Choroid plexus epithelial cell (primary cell): ENCODE data around the gene MYRF.

Experiments used
- DNase-seq: peaks from one replicate; pipeline ENCODE4 v3.0.0-alpha.2; 2010; ENCODE audit warnings: low read depth
- H3K4me3 ChIP-seq: 2 replicates; pipeline ENCODE4 v1.5.1; 2011; ENCODE audit warnings: low read depth, mild to moderate bottlenecking, control low read depth, low read length, moderate library complexity
- TF ChIP-seq, protein P1 (sequence below): conservative IDR thresholded peaks from 2 replicates; pipeline ENCODE4 v1.5.1; 2011; ENCODE audit warnings: low read depth, mild to moderate bottlenecking, control low read depth, inconsistent platforms, low read length, moderate library complexity

MYRF gene

DNA sequence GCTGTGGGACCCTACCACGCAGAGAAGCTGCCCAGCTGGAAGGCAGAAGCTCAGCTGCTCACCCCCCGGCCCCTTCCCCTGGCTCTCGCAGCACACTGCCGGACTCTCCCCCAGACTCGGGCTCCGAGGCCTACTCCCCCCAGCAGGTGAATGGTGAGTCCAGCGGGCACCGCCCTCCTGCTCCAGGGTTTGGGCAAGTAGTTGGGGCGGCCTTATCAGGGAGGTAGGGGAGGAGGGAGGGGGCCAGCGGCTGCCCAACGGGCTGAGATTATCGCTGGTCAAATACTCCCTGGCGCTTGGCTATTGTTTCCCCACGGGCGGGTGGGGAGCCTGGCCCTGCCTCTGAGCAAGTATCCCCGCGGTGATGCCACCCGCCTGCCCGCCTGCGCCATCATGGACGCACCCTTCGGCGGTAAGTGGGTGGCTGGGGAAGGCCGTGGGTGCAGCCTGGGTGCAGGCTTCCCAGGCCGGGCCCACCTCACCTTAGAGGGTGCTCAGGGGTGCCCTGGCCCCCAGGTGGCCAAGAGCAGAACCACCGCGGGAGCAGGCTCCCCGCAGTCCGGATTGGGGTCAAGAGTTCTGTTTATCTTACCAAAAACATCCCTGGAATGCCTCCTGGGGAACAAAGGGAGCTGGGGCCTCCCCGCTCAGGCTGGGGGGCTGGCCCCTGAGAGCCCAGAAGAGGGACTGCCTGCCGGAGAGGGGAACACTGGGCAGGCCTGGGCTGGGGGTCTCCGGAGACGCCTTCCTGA, 16.9 kb downstream of the MYRF start:
- DNase-seq, result peak; percentile 78
- TF ChIP-seq, protein P1, sequence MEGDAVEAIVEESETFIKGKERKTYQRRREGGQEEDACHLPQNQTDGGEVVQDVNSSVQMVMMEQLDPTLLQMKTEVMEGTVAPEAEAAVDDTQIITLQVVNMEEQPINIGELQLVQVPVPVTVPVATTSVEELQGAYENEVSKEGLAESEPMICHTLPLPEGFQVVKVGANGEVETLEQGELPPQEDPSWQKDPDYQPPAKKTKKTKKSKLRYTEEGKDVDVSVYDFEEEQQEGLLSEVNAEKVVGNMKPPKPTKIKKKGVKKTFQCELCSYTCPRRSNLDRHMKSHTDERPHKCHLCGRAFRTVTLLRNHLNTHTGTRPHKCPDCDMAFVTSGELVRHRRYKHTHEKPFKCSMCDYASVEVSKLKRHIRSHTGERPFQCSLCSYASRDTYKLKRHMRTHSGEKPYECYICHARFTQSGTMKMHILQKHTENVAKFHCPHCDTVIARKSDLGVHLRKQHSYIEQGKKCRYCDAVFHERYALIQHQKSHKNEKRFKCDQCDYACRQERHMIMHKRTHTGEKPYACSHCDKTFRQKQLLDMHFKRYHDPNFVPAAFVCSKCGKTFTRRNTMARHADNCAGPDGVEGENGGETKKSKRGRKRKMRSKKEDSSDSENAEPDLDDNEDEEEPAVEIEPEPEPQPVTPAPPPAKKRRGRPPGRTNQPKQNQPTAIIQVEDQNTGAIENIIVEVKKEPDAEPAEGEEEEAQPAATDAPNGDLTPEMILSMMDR, result peak; percentile 63
- no peak overlapping the region for H3K4me3 ChIP-seq

DNA sequence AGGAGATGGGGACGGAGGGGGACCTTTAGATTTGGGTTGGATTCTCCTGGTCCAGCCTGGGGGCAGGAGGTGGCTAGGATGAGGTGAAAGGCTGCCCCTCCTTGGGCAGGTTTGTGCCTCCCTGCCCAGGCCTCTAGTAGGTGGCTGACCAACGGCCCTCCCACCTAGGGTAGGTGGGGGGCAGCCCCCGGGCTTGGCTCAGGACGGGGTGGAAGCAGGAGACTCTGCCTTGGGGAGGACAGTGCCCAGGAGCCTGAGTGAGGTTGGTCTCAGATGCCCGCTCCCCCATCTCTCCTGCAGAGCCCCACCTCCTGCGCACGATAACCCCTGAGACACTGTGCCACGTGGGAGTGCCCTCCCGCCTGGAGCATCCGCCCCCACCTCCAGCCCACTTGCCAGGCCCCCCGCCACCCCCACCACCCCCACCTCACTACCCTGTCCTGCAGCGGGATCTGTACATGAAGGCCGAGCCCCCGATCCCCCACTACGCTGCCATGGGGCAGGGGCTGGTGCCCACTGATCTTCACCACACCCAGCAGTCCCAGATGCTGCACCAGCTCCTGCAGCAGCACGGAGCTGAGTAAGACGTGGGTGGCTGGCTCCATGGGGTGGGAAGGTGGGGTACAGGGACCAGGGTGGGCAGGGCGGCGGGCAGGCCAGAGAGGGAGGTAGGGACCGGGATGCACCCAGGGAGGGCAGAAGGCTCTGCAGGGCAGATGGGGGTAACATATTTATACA, 17.7 kb downstream of the MYRF start:
- H3K4me3 ChIP-seq, result no peak overlapping the region
- no peak for DNase-seq
- TF ChIP-seq, protein P1, result no peak

DNA sequence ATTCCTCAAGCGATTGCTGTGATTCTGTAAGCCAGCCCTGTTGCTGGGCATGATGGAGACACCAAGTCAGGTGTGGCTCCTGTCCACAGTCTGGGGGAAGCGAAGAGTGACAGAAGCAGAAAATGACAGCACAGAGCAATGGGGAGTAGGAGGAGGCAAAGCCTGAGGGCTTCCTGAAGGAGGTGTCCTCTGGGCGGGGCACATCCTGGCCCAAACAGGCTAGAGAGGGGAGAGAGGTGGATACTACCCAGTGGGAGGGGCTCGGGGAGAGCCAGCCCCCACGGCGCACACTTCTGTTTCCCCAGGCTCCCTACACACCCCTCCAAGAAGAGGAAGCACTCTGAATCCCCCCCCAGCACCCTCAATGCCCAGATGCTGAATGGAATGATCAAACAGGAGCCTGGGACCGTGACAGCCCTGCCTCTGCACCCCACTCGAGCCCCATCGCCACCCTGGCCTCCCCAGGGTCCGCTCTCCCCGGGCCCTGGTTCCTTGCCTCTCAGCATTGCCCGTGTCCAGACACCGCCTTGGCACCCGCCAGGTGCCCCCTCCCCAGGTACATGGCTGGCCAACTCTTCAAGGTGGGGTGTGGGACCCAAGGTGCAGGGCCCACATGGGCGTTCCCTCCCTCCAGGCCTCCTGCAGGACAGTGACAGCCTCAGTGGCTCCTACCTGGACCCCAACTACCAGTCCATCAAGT, 18.9 kb downstream of the MYRF start:
- TF ChIP-seq, protein P1, result no peak
- no peak for DNase-seq
- H3K4me3 ChIP-seq, result no peak overlapping the region

DNA sequence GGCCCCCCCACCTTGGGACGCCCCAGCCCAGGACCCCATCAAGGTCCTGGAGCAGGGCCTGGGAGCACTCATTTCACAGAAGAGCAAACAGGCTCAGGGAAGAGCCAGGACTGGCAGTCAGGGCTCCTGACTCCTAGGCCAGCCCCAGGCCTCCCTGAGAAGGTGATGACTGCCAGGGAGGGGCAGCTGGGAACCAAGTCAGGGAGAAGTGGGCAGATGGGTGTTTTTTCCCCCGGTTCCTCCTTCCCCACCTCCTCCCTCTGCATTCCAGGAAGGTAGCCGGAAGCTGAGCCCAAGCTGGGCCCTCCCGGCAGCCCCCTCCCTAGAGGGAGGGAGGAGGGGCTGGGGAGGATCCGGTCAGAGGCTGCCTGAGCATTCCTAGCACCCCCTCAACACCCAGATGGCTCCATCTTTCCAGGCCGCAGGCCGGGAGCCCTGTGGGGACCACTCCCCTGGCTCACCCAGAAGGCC, 19.6 kb downstream of the MYRF start:
- TF ChIP-seq, protein P1, result no peak
- H3K4me3 ChIP-seq, result no peak overlapping the region
- DNase-seq, result no peak

DNA sequence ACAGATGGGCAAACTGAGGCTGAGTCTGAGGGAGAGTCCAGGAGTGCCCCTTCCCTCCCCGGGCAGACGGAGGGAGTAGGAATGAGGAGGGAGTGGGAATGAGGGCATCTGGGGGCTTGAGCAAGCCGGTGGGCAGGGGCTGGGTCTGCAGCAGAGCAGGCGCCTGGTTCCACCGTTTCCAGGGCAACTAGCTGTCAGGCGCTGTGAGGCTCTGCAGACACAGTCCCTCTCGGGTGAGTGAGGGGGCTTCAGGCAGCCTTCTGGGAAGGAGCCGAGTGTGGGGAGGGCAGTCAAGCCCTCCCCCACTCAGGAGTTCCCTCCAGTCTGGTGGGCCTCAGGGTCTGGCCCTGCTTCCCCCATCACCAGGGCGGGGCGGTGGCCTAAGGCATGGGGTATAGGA, 20.9 kb downstream of the MYRF start:
- TF ChIP-seq, protein P1, result no peak
- DNase-seq, result no peak
- no peak overlapping the region for H3K4me3 ChIP-seq

DNA sequence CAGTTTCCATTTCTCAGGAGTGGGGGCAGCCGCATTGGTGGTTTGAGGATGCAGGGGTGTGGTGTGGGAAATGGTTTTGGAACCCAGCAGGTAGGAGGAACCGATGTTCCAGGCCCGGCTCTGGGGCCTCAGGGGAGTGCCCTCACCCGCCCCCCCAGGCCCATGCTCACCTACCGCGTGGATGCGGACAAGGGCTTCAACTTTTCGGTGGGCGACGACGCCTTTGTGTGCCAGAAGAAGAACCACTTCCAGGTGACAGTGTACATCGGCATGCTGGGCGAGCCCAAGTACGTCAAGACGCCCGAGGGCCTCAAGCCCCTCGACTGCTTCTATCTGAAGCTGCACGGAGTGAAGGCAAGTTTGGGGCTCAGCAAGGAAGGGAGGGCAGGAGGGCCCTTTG, 21.4 kb downstream of the MYRF start:
- TF ChIP-seq, protein P1, result no peak
- H3K4me3 ChIP-seq, result no peak overlapping the region
- DNase-seq, result no peak
